Measurements from ENCODE around the gene SEPTIN10. TPM values are rescaled to one million over a fixed set of nuclear protein-coding genes. Genes with fewer than 3 reads are reported as not detected.

The SEPTIN10 gene
- total and polyA plus RNA-seq, 9 donors, result 48.9 to 93.8 (median 74.8) TPM

- H3K27ac ChIP-seq, result no peak overlapping the region
- TF ChIP-seq CTCF (IDR thresholded peaks at IDR 0.05), result no peak
- TF ChIP-seq EP300 (IDR thresholded peaks at IDR 0.05), result no peak
- TF ChIP-seq POLR2A (IDR thresholded peaks at IDR 0.05), result no peak
- H3K4me3 ChIP-seq, result no peak overlapping the region
- no peaks in the 10 kb centered on the region for H3K27me3 ChIP-seq
- no peaks in the 10 kb centered on the region for H3K4me1 ChIP-seq (ENCODE audit: insufficient read depth)
- intact Hi-C loops (cut with DNase I), result loop anchor here in 2 of 4 donors (2.0 to 10.0 kb wide), 2 partner anchors 213 to 379 kb away; partner anchors contain the start of gene SH3RF3 (in 2 of the 2)
- 74 to 77% (median 76%) methylated on average over 6 of the region's 6 CpGs for WGBS, 3 donors
- H3K36me3 ChIP-seq, result no peaks in the 10 kb centered on the region
- no peaks in the 10 kb centered on the region for H3K9me3 ChIP-seq
- no peak for DNase-seq
Measured at GRCh38 chr2:109507828-109508227, 105.9 kb downstream of the SEPTIN10 start.

GRCh38 chr2:109507217-109507616, 106.5 kb downstream of the SEPTIN10 start:
- WGBS, 3 donors, result 49 to 67% (median 61%) methylated on average over 7 of the region's 7 CpGs
- Histone ChIP-seq H3K27me3 (no peaks in the 10 kb centered on the region), H3K36me3 (no peaks in the 10 kb centered on the region), H3K9me3 (no peaks in the 10 kb centered on the region), H3K4me1 (ENCODE audit: insufficient read depth) (no peaks in the 10 kb centered on the region), H3K4me3 (no peak overlapping the region), H3K27ac (no peak overlapping the region)
- intact Hi-C loops (cut with DNase I), result loop anchor here in 1 of 4 donors (10.0 kb wide), 1 partner anchor 212 kb away; no protein-coding TSS in a partner anchor
- TF ChIP-seq EP300 (IDR thresholded peaks at IDR 0.05), result no peak
- TF ChIP-seq CTCF (IDR thresholded peaks at IDR 0.05), result no peak
- no peak for TF ChIP-seq POLR2A (IDR thresholded peaks at IDR 0.05)
- no peak for DNase-seq

GRCh38 chr2:109503191-109503590, 110.6 kb downstream of the SEPTIN10 start:
- TF ChIP-seq EP300 (IDR thresholded peaks at IDR 0.05) (no peak), POLR2A (IDR thresholded peaks at IDR 0.05) (no peak), CTCF (IDR thresholded peaks at IDR 0.05) (no peak)
- no peaks in the 10 kb centered on the region for H3K27me3 ChIP-seq
- intact Hi-C loops (cut with DNase I), result loop anchor here in 1 of 4 donors (10.0 kb wide), 1 partner anchor 208 kb away; no protein-coding TSS in a partner anchor
- no peak overlapping the region for H3K27ac ChIP-seq
- 77 to 84% (median 83%) methylated on average over 5 of the region's 5 CpGs for WGBS, 3 donors
- H3K36me3 ChIP-seq, result no peaks in the 10 kb centered on the region
- H3K9me3 ChIP-seq, result no peaks in the 10 kb centered on the region
- H3K4me1 ChIP-seq (ENCODE audit: insufficient read depth), result peaks cover 2% of the 10 kb centered on the region
- no peak for DNase-seq
- H3K4me3 ChIP-seq, result no peak overlapping the region

GRCh38 chr2:109501461-109501860, 112.3 kb downstream of the SEPTIN10 start:
- no peak for DNase-seq
- 95 to 96% (median 95%) methylated on average over 21 of the region's 21 CpGs for WGBS, 3 donors
- H3K27me3 ChIP-seq, result no peaks in the 10 kb centered on the region
- H3K9me3 ChIP-seq, result no peaks in the 10 kb centered on the region
- H3K36me3 ChIP-seq, result no peaks in the 10 kb centered on the region
- TF ChIP-seq EP300 (IDR thresholded peaks at IDR 0.05), result no peak
- no peak for TF ChIP-seq CTCF (IDR thresholded peaks at IDR 0.05)
- TF ChIP-seq POLR2A (IDR thresholded peaks at IDR 0.05), result no peak
- peaks cover 3% of the 10 kb centered on the region for H3K4me1 ChIP-seq (ENCODE audit: insufficient read depth)
- H3K27ac ChIP-seq, result no peak overlapping the region
- H3K4me3 ChIP-seq, result no peak overlapping the region
- intact Hi-C loops (cut with DNase I), result loop anchor here in 1 of 4 donors (10.0 kb wide), 1 partner anchor 207 kb away; no protein-coding TSS in a partner anchor

Measured in ovary (tissue), 9 donors.